ENCODE measurements around the gene ZCCHC14.

The ZCCHC14 gene

GRCh38 chr16:87463722-87464690, 28.8 kb downstream of the ZCCHC14 start:
- H3K4me3 ChIP-seq (replicated peaks in 1 of 2; ENCODE audit: low read depth in 2 of 2, low read length in 2 of 2): peak overlapping the region; percentile 3 to 37
- peak; percentile 83 to 88 for DNase-seq (ENCODE audit: low read depth in 2 of 2)

GRCh38 chr16:87461466-87461991, 31.3 kb downstream of the ZCCHC14 start:
- H3K4me3 ChIP-seq (replicated peaks in 1 of 2; ENCODE audit: low read depth in 2 of 2, low read length in 2 of 2): no peak overlapping the region
- peak; percentile 22 for TF ChIP-seq CTCF (IDR thresholded peaks at IDR 0.05; ENCODE audit: low read depth, low read length)
- peak; percentile 42 to 47 for DNase-seq (ENCODE audit: low read depth in 2 of 2)

More at GRCh38 chr16:87463722-87464690, 28.8 kb downstream of the ZCCHC14 start:
- no peak for TF ChIP-seq CTCF (IDR thresholded peaks at IDR 0.05; ENCODE audit: low read depth, low read length)

GRCh38 chr16:87460936-87461335, 31.9 kb downstream of the ZCCHC14 start:
- H3K4me3 ChIP-seq (replicated peaks in 1 of 2; ENCODE audit: low read depth in 2 of 2, low read length in 2 of 2): no peak overlapping the region
- TF ChIP-seq CTCF (IDR thresholded peaks at IDR 0.05; ENCODE audit: low read depth, low read length): no peak
- DNase-seq (ENCODE audit: low read depth in 2 of 2): no peak

GRCh38 chr16:87459833-87460232, 33.0 kb downstream of the ZCCHC14 start:
- no peak for DNase-seq (ENCODE audit: low read depth in 2 of 2)
- no peak for TF ChIP-seq CTCF (IDR thresholded peaks at IDR 0.05; ENCODE audit: low read depth, low read length)
- H3K4me3 ChIP-seq (replicated peaks in 1 of 2; ENCODE audit: low read depth in 2 of 2, low read length in 2 of 2): no peak overlapping the region

- H3K4me3 ChIP-seq (replicated peaks in 1 of 2; ENCODE audit: low read depth in 2 of 2, low read length in 2 of 2): no peak overlapping the region
- no peak for DNase-seq (ENCODE audit: low read depth in 2 of 2)
- no peak for TF ChIP-seq CTCF (IDR thresholded peaks at IDR 0.05; ENCODE audit: low read depth, low read length)
Measured at GRCh38 chr16:87459027-87459426, 33.8 kb downstream of the ZCCHC14 start.

- TF ChIP-seq CTCF (IDR thresholded peaks at IDR 0.05; ENCODE audit: low read depth, low read length): no peak
- H3K4me3 ChIP-seq (replicated peaks in 1 of 2; ENCODE audit: low read depth in 2 of 2, low read length in 2 of 2): no peak overlapping the region
- no peak for DNase-seq (ENCODE audit: low read depth in 2 of 2)
Measured at GRCh38 chr16:87458424-87458915, 34.4 kb downstream of the ZCCHC14 start.
